HUES48 (cell line): Measurements from ENCODE around the gene MRGPRX3.

ENCODE experiments used
- H3K27ac ChIP-seq: one replicate; pipeline ENCODE4 v1.7.0; 2013; ENCODE audit warnings: low read depth, low read length, inconsistent platforms
- H3K27me3 ChIP-seq: 2 replicates; pipeline ENCODE4 v1.6.1; 2013; ENCODE audit warnings: mild to moderate bottlenecking, low read length; ENCODE audit not compliant: control insufficient read depth, insufficient read depth
- H3K36me3 ChIP-seq: 2 replicates; pipeline ENCODE4 v1.6.1; 2013; ENCODE audit warnings: low read length; ENCODE audit not compliant: control insufficient read depth, insufficient read depth
- H3K4me1 ChIP-seq: 2 replicates; pipeline ENCODE4 v1.6.1; 2013; ENCODE audit warnings: mild to moderate bottlenecking, low read length; ENCODE audit not compliant: control insufficient read depth, insufficient read depth
- H3K4me3 ChIP-seq: 2 replicates; pipeline ENCODE4 v1.5.1; 2013; ENCODE audit warnings: mild to moderate bottlenecking, low read depth, low read length
- H3K9ac ChIP-seq: 2 replicates; pipeline ENCODE4 v1.6.1; 2013; ENCODE audit warnings: mild to moderate bottlenecking, low read depth, low read length, moderate library complexity
- H3K9me3 ChIP-seq: 2 replicates; pipeline ENCODE4 v1.6.1; 2013; ENCODE audit warnings: low read length; ENCODE audit not compliant: control insufficient read depth, insufficient read depth

Gene MRGPRX3

DNA sequence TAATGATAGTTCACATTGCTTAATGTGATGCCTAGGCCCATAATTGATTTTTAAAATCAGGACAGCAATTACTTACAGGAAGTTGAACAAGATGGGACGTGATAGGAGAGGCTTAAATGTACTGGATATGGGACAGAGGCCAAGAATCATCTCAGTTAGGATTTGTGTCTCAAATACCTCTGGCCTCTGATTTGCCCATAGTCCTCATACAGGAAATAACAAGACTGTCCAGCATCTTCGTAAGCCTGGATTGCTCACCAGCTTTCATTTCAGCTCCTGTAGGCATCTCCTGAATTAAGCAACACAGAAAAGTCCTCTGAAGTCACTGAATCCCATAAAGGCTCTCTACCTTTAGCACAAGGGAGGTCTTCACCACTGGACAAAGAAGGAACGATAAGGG, at the start of gene MRGPRX3:
TSS of gene MRGPRX3 (plus strand) at position 231 of the 400 bp plus-strand sequence. CDS start 4,632 bp downstream, outside the sequence.
- no peak within 1 kb of the TSS for H3K27ac ChIP-seq
- no peaks in the 10 kb centered on the region for H3K36me3 ChIP-seq
- peaks cover 3% of the 10 kb centered on the region; the same call in 1 of the 2 replicates for H3K9me3 ChIP-seq
- H3K4me3 ChIP-seq = no peak within 1 kb of the TSS
- H3K4me1 ChIP-seq = peaks cover 6% of the 10 kb centered on the region; the same call in 1 of the 2 replicates
- no peak within 1 kb of the TSS for H3K9ac ChIP-seq
- H3K27me3 ChIP-seq = no peaks in the 10 kb centered on the region

DNA sequence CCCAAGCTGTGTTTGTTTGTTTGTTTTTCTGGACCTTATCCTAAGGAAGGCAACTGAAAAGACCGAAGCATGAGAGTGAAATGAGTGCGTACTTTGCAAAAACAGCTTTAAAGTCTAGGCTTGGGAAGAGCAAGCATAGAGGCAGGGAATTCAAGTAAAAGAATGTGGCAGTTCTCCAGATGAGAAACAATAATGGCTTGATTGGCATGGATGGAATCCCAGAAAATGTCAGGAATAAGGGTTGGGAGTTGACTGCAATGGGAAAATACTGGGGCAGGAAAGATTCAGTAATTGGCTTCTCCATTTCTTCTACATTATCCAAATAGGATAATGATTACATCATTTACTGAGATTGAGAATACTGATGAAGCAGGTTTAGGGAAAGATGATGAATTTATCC, 44.0 kb upstream of the MRGPRX3 start:
- no peaks in the 10 kb centered on the region for H3K27me3 ChIP-seq
- H3K4me1 ChIP-seq = no peaks in the 10 kb centered on the region
- no peak overlapping the region for H3K9ac ChIP-seq
- no peak overlapping the region for H3K27ac ChIP-seq
- no peaks in the 10 kb centered on the region for H3K9me3 ChIP-seq
- H3K36me3 ChIP-seq = peaks cover 98% of the 10 kb centered on the region
- no peak overlapping the region for H3K4me3 ChIP-seq

DNA sequence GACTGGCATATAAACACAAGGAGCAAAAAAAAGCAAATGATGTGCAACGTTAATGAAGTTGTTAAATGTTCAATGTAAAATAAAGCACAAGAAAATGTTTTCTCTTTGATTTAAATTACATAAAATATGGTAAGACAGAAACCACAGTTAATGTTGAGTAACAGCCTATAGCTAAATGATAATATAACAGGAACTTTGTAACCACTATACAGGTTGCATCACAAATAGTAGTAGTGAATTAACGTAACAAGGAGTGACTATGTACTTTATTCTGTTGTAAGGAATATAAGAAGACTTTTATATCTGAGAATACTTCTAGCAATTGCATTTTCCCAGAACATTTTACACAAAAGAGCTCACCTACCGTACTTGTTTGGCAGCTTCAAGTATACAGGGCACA, 43.4 kb upstream of the MRGPRX3 start:
- H3K27me3 ChIP-seq = no peaks in the 10 kb centered on the region
- no peaks in the 10 kb centered on the region for H3K4me1 ChIP-seq
- no peak overlapping the region for H3K4me3 ChIP-seq
- no peaks in the 10 kb centered on the region for H3K9me3 ChIP-seq
- no peak overlapping the region for H3K27ac ChIP-seq
- H3K36me3 ChIP-seq = peaks cover 99% of the 10 kb centered on the region
- H3K9ac ChIP-seq = no peak overlapping the region

DNA sequence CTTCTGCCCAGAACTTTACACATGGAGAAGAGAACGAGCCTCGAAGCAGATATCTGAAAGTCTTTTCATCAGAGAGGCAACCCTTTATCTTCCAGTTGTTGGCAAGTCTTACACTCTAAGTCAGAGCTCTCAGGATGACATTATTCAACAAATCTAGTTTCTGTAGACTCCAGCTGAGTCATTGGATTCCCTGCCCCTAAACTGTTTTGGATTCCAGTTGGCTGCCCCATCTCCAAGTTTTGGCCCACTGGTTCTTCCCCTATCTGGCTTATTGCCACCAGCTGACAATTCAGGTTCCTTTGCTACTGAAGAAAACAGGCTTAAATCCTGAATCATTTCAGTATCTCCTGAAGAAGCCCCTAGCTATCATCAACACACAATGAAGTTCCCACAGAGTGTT, 40.6 kb upstream of the MRGPRX3 start:
- H3K9ac ChIP-seq = no peak overlapping the region
- no peak overlapping the region for H3K4me3 ChIP-seq
- no peaks in the 10 kb centered on the region for H3K4me1 ChIP-seq
- H3K36me3 ChIP-seq = peaks cover 99% of the 10 kb centered on the region
- H3K9me3 ChIP-seq = no peaks in the 10 kb centered on the region
- H3K27ac ChIP-seq = no peak overlapping the region
- no peaks in the 10 kb centered on the region for H3K27me3 ChIP-seq

DNA sequence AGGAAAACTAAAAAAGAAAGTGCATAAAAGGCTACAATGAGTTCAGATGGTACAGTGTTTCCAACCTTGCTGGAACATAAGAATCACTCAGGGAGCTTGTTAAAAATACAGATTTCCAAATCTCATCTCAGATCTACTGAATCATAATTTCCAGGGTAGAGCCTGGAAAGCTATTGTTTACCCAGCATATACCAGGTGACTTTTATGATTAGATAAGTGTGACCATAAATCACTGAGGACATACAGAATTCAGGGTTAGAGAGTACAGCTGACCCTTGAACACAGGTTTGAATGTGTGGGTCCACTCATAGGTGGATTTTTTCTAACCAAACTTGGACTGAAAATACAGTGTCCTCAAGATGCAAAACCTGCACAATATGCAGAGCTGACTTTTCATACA, 38.4 kb upstream of the MRGPRX3 start:
- Histone ChIP-seq H3K9ac (no peak overlapping the region), H3K27ac (no peak overlapping the region), H3K4me1 (no peaks in the 10 kb centered on the region), H3K36me3 (peaks cover 90% of the 10 kb centered on the region), H3K27me3 (no peaks in the 10 kb centered on the region), H3K4me3 (no peak overlapping the region), H3K9me3 (no peaks in the 10 kb centered on the region)

DNA sequence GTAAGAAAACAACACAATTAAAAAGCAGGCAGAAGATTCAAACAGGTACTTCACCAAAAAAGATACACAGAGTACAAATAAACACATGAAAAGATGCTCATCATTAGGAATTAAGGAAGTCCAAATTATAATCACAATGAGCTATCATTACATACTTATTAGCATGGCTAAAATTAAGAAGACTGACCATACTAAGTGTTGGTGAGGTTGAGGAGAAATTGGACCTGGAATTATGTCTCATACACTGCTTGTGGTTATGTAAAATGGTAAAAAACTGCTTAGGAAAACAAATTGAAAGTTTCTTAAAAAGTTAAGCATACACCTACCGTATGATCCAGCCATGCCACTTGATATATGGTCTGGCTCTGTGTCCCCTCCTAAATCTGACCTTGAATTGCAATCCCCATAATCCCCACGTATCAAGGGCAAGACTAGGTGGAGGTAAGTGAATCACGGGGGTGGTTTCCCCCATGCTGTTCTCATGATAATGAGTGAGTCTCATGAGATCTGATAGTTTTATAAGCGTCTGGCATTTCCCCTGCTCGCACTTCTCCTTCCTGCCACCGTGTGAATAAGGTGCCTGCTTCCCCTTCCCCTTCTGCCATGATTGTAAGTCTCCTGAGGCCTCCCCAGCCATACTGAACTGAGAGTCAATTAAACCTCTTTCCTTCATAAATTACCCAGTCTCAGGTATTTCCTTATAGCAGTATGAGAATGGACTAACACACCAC, 31.3 kb upstream of the MRGPRX3 start:
- Histone ChIP-seq H3K27ac (no peak overlapping the region), H3K4me1 (0 out of 2 replicates have a peak, but pooled peaks cover 4% of the 10 kb centered on the region), H3K4me3 (no peak overlapping the region), H3K36me3 (peaks cover 69% of the 10 kb centered on the region), H3K27me3 (no peaks in the 10 kb centered on the region), H3K9ac (no peak overlapping the region), H3K9me3 (no peaks in the 10 kb centered on the region)

DNA sequence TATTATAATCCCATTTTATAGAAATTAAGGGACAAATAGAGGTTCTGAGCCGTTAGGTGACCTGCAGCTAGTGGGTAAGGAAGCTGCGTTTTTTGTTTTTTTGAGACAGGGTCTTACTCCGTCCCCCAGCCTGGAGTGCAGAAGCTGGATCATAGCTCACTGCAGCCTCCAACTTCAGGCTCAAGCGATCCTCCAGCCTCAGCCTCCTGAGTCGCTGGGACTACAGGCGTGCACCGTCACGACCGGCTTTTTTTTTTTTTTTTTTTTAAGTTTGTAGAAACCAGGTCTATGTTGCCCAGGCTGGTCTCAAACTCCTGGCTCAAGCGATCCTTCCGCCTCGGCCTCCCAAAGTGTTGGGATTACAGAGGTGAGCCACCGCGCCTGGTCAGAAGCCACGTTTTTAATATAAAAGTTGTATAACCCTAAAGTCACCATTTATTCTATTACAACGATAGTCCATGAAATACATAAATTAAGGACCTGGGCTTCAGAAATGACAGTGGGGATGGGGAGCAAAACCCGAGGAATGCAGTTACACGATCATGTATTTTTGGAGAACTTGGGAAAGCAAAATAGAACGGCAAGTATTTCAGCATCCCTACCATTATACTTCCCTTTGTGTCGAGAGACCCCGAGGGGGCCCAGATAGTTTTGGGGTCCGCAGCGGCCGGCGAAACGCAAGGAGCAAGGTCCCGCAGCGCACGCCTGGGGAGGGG, 27.1 kb upstream of the MRGPRX3 start:
- Histone ChIP-seq H3K9ac (peak overlapping the region; percentile 83), H3K4me3 (peak overlapping the region; percentile 97), H3K27ac (peak overlapping the region; percentile 14), H3K4me1 (0 out of 2 replicates have a peak, but pooled peaks cover 4% of the 10 kb centered on the region), H3K9me3 (no peaks in the 10 kb centered on the region), H3K27me3 (no peaks in the 10 kb centered on the region), H3K36me3 (peaks cover 38% of the 10 kb centered on the region)

DNA sequence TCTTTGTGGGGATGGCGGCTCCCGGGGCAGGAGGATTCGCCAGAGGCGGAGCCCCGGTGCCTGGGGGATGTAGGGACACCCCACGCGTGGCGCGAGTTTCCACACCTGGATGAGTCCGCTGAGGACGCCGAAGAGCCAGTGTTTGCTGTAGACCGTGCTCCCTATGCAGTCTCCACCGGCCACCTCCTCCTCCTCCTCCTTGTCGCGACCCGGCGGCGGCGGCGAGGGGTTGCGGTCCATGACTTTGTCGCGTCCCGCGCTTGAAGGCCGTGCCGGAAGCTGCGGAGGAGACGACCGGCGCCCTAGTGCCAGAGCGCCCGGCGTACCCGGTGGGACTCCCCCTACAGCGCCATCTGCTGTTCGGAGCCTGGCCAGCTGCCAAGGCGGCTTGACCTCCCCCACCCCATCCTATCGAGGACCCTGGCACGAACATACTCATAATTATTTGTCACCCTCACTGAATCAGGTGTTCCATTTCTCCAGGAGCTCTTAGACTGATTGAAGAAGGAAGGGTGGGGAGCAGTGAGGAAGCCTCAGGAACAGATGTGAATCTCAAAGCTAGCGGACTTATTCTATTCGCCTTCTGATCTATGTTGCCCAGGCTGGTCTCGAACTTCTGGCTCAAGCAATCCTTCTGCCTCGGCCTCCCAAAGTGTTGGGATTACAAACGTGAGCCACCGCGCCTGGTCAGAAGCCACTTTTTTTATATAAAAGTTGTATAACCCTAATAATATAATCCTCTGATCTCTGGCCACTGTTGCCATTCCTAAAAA, 26.4 kb upstream of the MRGPRX3 start, which contains the start of gene SAAL1:
TSS of gene SAAL1 (minus strand) at position 281 of the 773 bp plus-strand sequence. CDS start at position 240, 41 bp downstream.
- H3K27ac ChIP-seq = peak within 1 kb of the TSS; percentile 14
- no peaks in the 10 kb centered on the region for H3K9me3 ChIP-seq
- peak within 1 kb of the TSS; percentile 97 for H3K4me3 ChIP-seq
- H3K4me1 ChIP-seq = 0 out of 2 replicates have a peak, but pooled peaks cover 4% of the 10 kb centered on the region
- H3K9ac ChIP-seq = peak within 1 kb of the TSS; percentile 83
- H3K27me3 ChIP-seq = no peaks in the 10 kb centered on the region
- H3K36me3 ChIP-seq = peaks cover 30% of the 10 kb centered on the region

DNA sequence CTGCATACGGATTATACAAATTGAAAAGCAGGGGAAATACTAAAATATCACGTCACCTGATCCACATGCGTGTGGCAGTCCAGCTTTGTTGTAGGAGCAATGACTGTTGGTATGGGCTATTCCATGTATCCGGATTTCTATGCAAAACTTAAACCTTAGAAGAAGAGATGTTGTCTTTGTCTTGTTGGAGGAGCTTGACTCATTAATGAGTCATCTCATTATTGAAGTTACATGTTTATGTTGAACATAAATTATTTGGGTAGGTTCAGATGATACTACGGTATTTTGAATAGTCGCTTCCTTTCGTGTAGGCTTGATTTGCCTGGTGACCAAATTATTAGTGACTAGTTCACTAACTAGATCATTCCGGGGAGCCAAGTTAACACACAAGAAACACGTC, 25.7 kb upstream of the MRGPRX3 start:
- Histone ChIP-seq H3K27me3 (no peaks in the 10 kb centered on the region), H3K9ac (no peak overlapping the region), H3K27ac (no peak overlapping the region), H3K36me3 (peaks cover 23% of the 10 kb centered on the region), H3K9me3 (no peaks in the 10 kb centered on the region), H3K4me3 (no peak overlapping the region), H3K4me1 (0 out of 2 replicates have a peak, but pooled peaks cover 4% of the 10 kb centered on the region)

DNA sequence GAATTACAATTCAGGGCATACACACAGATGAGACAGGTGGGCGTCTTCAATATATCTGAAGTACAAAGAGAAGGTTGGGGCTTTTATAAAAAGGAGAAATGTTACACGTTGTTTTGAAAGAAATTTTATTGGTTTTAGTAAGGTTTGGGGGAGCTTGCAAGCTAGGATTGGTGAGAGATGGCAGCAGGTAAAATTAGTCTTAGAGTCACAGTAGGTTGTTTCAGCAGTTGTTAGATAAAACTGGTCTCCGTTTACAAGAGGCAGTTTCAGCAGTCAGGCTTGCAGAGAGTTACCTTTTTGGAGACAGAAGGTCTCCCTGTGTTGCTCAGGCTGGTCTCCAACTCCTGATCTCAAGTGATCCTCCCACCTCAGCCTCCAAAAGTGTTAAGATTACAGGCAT, 24.1 kb upstream of the MRGPRX3 start:
- Histone ChIP-seq H3K4me3 (no peak overlapping the region), H3K27me3 (peaks cover 5% of the 10 kb centered on the region; the same call in 1 of the 2 replicates), H3K9ac (no peak overlapping the region), H3K9me3 (no peaks in the 10 kb centered on the region), H3K27ac (no peak overlapping the region), H3K4me1 (0 out of 2 replicates have a peak, but pooled peaks cover 4% of the 10 kb centered on the region), H3K36me3 (peaks cover 8% of the 10 kb centered on the region)
